ENCODE measurements around the gene CACNA1D.

Gene CACNA1D

DNA sequence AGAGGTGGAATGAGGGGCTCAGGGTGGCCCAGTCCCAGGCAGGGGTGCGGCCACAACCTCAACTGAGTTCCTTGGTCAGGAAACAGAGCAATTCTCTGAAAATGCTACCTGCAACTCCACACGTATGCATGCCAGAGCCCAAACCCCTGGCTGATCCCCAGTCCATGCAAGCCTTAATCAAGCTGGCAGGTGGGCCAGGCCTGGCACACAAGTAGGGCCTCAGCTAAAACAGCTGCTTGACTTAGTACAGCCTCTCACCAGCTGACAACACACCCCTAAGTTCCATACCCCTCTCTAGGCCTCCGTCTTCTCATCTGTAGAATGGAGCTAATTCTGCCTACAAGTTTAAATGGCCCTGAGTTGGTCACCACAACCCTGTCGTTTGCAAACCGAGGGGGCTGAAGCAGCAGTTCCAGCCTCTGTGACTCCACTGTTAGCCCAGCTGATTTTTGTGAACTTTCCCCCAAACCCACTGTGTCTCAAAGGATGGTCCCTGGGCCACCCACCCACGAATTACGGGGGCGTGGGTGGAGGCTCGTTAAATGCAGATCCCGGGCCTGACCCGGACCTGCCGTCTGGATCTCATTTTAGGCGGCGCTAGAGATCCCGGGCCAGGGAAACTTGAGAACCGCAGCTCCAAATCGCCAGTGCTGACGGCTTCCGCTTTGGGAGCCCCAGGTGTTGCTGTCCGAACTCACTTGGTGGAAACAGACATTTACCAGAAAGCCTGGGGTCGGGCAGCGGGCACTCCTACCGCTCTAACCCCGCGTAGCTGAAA is 350.9 kb downstream of the CACNA1D start:
- no peak for DNase-seq (ENCODE audit: low read depth)

DNA sequence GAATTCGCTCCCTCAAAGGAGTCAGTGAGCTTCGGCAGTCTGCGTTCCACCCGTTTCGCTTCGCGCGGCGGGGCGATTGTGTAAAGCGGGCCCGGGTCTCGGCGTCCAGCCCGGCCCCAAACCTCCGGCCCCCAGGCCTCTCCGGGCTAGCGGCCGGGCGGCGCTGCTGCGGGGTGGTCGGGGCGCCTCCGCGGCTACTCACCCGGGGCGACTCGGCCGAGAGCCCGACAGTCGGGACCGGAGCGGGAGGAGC is 351.4 kb downstream of the CACNA1D start:
- no peak for DNase-seq (ENCODE audit: low read depth)

GRCh38 chr3:53846134-53846850 is 351.9 kb downstream of the CACNA1D start, which contains the start of the genes CHDH and IL17RB:
CHDH (minus strand) TSS chr3:53846419; CDS start chr3:53824008, 22,411 bp downstream.
IL17RB (plus strand) TSS chr3:53846568; CDS start chr3:53846589, 21 bp downstream.
- no peak for DNase-seq (ENCODE audit: low read depth)

DNA sequence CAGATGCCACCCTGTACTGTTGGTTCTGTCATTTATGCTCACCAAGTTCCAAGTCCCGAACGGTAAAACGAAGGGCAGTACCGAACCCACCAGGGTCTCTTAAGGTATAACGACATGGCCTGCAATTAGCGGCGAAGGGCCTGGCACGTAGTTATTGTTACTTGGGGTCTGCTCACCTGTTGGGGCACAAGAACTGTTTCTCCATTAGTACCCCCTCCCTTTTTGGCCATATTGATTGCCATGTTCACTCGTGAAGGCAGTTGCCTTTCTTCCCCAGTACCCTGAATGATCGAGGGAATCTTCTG is 352.4 kb downstream of the CACNA1D start:
- DNase-seq (ENCODE audit: low read depth): no peak

DNA sequence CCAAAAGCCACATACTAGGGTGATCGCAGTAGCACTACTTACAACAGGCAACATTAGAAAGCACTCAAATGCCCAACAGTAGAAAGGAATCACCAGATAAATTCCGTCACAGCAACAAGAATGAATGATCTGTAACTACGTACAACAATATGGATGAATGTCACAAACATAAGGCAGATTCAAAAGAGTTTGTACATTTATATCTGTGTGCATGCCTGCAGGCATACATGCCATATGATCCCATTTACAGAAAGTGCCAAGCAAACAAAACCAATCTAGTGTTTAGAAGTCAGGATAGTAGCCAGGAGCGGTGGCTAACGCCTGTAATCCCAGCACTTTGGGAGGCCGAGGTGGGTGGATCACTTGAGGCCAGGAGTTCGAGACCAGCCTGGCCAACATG is 355.5 kb downstream of the CACNA1D start:
- DNase-seq (ENCODE audit: low read depth): no peak

GRCh38 chr3:53850895-53851294 is 356.5 kb downstream of the CACNA1D start:
- DNase-seq (ENCODE audit: low read depth): no peak

- no peak for DNase-seq (ENCODE audit: low read depth)
These were observed 362.6 kb downstream of the CACNA1D start for GRCh38 chr3:53856964-53857363.

DNA sequence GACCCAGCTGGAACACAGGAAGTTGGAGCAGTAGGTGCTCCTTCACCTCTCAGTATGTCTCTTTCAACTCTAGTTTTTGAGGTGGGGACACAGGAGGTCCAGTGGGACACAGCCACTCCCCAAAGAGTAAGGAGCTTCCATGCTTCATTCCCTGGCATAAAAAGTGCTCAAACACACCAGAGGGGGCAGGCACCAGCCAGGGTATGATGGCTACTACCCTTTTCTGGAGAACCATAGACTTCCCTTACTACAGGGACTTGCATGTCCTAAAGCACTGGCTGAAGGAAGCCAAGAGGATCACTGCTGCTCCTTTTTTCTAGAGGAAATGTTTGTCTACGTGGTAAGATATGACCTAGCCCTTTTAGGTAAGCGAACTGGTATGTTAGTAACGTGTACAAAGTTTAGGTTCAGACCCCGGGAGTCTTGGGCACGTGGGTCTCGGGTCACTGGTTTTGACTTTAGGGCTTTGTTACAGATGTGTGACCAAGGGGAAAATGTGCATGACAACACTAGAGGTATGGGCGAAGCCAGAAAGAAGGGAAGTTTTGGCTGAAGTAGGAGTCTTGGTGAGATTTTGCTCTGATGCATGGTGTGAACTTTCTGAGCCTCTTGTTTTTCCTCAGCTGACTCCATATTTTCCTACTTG is 363.8 kb downstream of the CACNA1D start:
- no peak for DNase-seq (ENCODE audit: low read depth)

GRCh38 chr3:53859178-53859577 is 364.8 kb downstream of the CACNA1D start:
- DNase-seq (ENCODE audit: low read depth): no peak

- DNase-seq (ENCODE audit: low read depth): no peak
These were observed 365.8 kb downstream of the CACNA1D start for GRCh38 chr3:53860196-53860595.

- no peak for DNase-seq (ENCODE audit: low read depth)
These were observed 367.8 kb downstream of the CACNA1D start for GRCh38 chr3:53862241-53862640.

DNA sequence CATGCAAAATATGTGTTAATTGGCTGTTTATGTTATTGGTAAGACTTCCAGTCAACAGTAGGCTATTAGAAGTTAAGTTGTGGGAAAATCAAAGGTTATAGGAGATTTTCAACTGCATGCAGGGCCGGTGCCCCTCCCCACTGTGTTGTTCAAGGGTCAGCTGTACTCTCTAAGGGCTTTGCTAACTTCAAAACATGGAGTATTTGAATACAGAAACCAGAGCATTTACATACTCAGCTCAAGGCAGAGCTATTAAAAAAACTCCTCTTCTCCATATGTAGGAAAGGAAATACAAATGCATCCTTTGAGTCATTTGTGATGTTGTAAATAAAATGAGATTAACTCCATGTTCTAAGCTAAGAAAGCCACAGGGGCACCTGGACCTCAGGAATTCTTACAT is 368.7 kb downstream of the CACNA1D start:
- no peak for DNase-seq (ENCODE audit: low read depth)
